ENCODE measurements around the gene MAGOH.

The MAGOH gene

DNA sequence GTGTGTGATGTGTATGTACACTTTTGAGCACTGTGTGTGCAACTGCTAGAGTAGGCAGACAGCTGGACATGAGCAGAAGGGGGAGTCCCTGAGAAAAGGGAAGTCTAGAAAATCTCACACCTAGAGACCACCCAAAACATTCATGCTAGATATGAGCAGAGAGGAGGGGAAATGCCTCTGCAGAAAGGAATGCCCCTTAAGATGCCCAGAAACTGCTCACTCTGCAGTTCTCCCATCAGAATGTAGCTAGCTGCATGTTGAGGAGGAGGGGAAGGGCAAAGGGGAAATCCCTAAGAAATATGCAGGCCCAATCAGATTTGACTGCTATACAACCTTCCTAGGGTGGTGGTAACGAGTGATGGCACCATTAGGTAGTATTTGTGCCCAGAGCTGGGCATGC lies 31.8 kb upstream of the MAGOH start:
- no peak for DNase-seq

DNA sequence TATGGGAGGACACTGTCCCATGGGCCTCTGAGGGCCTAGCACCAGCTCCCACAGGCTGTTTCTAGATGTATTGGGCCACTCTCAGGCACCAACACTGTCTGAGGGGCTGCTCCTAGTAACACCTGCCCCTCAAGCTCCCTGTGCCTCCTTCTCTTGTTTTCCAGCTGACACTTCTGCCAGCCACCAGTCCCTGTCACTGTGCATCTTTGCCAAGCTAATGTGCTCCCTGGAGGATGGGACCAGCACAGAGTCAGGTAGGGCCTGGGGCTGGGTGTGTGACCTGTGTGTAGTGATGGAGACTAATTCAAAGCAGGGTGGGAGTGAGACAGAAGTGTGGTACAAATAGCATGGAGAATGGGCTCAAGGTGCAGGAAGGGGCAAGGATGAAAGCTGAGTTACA lies 29.4 kb upstream of the MAGOH start:
- no peak for DNase-seq

DNA sequence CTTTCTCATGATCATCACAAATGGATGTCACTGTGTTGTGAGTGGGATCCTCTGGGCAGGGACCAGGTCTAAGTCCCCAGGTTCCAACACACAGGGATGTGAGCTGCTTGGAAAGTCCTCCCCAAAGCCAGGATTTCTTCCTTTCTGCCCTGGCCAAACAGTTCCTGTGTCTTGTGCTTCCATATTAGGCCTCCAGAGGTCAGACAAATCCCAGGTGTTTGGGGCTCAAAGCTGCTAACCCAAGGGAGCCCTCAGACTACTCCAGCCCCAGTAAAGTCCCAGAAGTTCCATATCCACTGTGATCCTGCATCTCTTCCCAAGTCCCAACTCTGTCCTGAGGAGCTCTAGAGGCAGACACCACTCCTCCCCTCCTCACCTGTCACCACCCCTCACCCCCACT lies 27.7 kb upstream of the MAGOH start:
- no peak for DNase-seq

DNA sequence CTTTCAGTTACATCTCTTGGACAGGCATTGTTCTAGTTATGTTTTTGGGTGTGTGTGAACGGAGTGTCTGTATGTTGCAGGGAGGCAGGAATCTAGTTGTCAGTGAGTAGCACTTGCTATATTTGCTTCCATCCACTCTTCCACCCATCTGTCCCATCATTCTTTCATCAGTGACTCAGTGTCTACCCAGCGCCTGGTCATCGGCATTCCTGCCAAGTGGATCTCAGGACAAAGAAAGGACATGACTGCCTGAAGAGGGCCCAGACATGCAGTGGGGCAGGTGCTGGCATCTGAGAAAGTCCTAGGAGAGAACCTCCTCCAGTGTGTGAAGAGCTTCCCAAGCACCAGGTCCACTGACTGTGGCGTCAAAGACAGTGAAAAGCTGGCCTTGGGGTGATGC lies 27.3 kb upstream of the MAGOH start:
- DNase-seq, result no peak

DNA sequence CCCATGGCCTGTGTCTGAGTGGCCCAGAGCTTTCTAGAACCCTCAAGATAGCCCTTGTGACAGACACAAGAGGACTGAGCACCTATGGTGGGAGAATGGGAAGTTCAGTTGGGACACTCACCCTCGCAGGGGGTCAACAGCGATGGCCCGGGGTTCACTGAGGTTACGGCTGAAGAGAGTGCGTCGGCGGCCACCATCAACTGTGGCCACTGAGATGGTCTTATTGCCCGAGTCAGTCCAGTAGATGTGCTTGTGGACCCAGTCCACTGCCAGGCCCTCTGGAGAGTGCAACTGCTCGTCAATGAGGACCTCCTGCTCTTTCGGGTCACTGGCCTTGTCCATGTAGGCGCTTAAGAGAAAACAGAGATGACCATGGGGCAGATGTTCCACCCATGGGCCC lies 25.7 kb upstream of the MAGOH start:
- DNase-seq, result no peak

DNA sequence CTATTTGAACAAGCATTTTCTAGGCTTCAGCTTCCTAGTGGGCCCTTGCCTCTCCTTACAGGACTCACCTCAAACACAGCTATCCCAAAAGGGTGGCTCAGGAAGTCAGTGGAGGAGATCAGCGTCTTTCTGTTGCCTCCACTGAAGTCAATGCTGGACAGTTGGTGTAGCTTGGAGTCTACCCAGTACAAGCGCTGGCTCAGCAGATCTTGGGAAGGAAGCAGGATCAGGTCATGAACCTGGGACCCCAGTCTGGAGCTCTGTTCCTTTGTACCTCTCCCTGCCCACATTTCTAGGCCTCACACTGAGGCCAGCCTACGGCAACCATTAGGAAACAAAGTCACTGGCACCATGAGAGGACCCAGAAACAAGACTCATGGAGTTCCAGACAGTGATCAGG lies 23.7 kb upstream of the MAGOH start:
- no peak for DNase-seq

DNA sequence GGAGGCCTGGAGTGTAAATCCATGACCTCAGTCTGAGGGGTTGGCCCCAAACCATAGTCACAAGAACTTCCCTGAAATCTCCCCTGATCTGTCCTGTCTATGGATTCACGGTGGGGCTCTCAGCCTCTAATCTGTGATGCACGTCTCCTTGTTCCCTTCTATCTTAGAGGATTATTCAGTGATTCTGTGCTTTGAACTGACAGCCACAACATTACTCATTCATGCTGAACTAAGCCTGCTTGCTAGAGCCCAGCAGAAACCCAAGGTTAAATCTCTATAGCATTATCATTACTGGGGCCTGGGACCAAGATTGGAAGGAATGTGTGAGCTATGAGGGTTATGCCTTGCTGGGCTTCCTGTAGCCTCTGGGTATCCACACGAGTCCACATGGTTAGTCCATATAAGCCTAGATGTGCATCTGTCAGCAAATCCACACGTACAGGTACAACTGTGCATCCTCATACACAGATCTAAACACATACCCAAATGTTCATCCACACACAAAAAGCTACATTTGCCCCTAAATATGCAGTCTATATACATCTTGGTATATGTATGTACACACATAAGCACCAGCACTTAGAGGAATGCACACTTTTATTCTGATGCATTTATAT lies 22.4 kb upstream of the MAGOH start:
- no peak for DNase-seq

DNA sequence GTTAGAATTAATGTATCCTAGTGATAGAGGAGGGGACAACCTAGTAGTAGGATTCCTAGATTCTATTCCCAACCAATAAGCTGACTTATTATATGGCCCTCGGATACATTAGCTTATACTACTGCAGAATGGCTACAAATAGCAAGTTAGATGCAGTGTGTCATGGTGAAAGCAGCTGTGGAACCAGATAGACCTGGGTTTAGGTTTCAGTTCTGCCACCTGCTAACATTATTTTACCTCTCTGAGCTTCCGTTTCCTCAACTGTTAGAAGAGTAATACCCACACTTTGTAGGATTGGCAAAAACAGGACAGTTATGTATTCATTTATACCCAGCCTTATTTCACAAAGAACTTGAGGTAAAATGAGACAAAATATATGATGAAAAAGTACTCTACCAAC lies 21.6 kb upstream of the MAGOH start:
- DNase-seq, result no peak

DNA sequence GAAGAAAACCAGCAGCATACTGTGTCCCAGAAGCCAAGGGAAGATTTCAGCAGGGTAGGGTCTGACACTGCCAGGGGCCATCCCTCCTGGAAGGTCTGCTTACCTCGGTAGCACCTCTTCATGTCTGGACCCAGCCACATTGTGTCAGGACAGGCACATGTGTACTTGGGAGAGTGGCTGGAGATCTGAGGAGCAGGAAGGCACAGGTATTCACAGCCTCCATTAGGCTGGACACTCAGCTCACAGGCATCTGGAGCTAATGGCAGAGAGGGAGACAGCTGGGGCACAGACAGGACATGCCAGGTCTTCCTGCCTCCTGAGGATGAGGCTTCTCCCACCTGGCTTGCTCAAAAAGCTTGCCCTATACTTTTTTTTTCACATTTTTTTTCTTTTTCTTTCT lies 19.9 kb upstream of the MAGOH start:
- DNase-seq, result no peak

DNA sequence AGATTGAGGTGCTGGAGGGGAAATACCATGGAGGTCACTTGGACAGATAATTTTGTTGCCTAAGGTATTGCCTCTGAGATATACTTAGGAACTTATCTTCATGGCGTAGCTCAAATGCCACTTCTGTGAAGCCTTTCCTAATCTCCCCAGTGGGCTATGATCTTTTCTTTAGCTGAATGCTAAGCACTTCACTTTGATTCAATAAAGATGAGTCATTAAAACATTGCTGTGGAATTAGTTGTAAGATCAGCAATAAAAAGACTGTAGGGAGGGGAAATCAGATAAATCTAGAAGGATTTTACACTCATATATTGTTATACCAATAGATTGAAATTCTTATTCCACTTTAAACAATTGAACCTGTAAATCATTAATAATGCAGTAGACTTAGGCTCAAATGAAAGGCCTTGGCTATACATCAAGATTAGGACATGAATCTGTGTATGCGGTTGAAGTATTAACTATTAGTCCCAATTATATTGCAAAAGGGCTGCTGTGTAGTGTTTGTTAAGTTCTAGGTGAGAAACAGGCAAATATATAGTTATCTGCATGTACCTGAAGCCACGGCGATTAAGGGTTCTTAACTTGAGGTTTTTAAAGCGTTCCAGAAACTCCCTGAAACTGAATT lies 19.2 kb upstream of the MAGOH start:
- no peak for DNase-seq

DNA sequence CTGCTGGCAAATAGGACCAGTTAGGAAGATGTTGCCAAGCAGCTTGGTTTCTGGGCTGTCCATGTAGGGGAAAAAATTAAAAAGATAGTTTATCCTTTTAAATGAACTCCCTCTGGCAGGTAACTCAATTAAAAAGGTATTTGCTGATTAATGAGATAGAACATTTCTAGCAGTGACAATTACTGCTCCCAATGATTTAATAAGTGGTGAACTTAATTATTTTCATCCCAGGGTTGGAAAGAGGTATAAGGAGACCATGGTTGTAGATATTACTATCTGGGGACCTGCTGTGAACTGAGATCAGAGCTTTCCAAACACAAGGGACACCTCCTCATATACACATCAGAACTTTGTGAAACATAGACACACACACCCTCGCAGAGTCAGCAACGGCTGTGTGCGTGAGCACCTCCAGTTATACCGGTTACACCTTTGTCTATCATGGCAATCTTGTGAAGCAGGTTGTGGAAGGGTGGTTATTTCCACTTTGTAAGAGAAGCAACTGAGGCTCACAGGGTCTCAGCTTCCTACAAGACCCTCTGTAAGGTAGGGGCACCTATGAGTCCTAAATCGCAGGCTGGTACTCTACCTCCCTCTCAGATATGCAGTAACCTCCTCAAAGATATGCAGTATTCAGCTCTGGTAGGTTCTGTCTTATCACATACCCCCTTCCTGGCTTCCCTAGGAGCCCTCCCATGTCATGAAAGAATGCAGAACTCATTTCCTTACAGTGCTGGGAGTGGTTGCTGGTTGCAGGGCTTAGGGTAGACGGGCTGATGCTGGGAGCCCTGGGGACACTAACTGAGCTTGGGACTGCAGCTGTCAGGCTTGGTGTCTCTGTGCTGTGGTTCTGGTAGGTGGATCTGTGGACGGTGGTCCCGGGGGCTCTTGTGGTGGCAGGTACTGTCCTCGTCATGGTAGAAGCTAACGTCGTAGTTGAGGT lies 18.5 kb upstream of the MAGOH start:
- DNase-seq, result no peak

DNA sequence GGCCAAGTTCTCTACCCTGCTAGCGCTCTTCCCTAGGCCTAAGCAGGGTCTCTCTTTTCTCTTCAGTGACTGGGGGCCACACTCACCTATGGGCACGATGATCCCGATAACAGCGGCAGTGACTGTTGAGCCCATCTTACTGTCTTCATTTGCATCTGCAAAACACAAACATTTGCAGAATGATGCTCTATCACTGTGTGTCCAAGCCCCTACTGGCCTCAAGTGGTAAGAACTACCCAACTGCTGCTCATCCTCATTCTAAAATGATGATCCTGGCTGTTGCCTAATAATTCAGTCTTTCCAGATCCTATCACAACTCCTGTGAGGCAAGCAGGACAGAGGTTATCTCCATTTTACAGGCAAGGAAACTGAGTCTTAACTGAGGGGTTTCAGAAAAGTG lies 16.7 kb upstream of the MAGOH start:
- no peak for DNase-seq

DNA sequence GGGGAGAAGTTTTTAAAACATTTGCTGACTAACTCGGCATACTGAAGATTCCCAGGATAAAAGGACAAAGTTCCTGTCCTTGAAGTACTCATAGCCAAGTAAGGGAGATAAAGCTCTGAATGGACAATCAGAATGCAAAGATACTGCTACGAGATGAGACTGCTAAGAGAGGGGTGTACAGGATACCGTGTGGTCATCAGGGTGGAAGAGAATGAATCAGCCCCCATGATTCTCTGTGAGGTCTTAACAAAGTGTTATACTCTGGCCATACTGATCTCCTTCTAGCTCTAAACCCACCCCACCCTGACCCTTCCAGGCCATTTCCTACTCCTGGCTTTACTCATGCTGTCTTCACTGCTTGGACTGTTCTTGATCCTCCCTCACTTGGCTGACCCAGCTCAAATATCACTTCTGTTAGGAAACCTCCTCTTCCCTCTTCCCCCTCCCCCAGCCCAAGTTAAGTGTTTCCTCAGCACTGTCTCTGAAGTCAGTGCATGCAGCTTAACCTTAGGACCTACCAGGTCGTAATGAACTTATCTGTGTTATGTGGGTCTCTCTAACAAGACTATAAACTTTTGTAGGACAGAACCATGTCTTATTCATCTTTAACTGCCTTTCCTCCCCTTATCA lies 15.8 kb upstream of the MAGOH start:
- no peak for DNase-seq

DNA sequence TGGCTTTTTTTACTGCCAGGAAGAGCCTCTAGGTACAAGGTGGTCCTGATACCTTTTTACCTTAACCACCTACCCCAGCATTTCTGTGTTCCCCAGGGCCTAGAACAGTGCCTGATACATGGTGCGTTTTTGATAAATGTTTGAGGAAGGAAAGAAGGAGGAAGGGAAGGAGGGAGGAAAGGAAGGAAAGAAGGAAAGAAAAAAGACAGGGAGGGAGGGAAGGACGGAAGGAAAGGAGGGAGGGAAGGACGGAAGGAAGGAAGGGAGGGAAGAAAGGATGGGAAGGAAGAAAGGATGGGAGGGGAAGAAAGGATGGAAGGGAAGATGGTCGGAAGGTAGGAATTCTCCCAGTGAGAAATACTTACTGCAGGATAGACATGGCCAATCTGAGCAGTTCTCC lies 12.0 kb upstream of the MAGOH start:
- DNase-seq, result no peak

DNA sequence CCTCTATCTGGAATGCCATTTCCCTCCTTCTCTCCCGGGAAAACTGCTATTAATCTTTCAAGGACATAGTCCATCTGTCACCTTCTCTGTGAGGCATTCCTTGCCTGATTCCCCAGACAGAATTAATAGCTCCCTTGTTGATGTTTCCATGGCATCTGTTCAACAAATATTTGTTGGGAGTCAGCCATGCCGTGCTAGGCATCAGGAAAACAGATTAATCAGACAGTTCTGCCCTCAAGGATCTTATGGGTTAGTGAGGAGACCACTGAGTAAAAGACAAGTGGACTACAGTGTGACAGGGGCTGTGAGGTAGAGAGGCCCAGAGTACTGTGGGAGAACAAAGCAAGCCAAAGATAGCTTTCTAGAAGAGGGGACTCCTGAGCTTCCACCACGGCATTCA lies 11.4 kb upstream of the MAGOH start:
- no peak for DNase-seq

DNA sequence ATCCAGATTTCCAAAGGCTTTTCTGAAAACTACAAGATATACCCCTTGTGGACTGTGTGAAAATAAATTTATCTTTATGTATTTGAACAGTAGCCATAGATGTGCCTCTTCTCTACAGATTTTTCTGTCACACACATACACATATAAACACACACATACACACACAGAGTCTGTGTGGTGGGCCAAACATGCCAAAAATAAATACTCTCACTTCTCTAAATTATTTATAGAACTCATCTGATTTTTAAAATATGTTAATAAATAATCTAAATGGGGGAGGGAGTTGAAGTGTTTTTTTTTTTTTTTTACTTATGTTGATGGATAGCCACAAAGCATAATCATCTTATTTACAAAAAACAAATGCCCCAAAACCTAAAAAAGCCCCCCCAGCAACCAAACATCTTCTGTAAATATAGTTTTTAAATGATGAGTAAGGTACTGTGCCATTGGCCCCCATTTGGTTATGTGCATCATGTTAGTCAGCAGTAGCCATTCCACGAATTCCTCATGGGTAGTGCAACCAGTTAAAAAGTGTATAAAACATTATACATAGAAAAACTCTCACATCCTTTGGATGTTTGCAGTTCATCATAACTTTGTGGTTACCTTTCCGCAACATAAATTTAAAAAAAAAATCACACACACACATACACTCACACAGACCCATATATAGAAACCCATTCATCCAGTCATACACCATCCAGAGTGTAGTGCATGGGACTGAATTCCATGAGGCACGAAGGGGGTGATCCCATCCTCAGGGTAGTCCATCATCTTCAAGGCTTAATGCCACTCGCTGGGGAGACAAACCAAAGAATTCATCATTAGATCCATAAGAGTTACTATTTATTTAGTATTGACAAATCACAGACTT lies 8.2 kb upstream of the MAGOH start:
- no peak for DNase-seq

DNA sequence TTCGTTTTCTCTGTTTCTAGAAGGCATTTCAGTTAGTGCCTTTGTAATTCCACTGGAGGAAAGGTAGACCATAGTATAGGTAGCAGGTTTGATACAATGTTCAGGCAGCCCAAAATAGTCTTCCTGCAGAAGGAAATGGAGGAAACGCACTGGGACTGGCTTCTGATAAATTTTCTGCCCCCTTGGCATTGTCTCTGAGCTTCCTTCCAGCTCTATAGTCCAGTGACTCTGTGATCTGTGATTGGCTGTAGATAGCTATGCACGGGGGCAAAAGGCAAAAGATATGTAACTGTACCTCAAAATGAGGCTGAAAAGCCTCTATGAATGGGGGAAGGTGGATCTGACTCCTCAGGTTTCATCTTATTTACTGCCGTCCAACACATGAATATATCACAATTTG lies 5.8 kb upstream of the MAGOH start:
- DNase-seq, result no peak

DNA sequence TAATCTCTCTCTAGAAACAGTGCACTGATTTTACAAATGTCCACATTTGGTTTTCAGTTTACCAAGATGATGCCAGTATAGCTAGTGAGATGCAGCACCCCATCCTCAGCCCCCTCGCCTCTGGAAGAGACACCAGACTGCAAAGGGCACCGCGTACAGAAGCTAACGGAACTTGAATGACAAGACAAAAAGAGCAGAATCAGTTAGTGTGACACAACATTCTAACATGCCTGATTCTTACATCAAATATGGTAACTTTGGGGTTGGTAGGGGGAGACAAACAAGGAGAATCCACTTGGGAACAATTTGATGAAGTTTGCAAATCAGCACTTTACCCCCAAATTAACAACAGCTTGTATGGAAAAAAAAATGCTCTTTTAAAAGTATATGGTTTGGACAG lies 4.1 kb upstream of the MAGOH start:
- no peak for DNase-seq

DNA sequence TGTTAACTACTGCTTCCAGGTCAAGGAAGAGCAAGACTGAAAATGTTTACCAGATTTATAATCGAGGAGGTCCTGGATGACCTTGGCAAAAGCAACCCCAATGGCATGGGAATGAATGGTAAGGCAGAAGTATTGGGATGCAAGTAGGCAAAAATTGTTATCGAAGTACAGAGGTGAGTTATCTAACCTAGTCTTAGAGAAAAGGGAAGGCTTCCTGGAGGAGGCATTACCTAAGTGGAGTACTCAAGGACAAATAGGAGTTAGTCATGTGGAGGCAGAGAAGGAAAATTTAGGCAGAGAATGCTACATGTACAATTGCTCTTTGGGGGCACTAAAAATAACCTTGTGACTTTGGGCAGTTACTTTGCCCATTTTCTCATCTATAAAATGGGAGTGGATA lies 3.5 kb upstream of the MAGOH start:
- DNase-seq, result no peak

DNA sequence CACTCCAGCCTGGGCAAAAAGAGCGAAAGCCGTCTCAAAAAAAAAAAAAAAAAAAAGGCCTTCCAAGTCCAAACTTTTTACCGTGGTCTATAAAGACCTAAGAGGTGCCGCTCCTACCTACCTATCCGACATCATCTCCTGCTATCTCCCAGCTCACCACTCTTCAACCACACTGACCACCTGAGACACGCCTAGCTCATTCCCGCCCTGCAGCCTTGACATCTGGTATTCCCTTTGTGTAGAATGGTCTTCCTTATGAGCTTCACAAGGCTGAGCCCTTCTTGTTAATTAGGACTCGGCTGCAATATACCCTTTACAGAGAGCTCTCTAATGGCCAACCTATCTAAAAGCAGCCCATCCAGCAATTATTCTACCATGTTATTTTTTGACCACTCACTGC lies 680 bp downstream of the MAGOH start:
- DNase-seq, result no peak

DNA sequence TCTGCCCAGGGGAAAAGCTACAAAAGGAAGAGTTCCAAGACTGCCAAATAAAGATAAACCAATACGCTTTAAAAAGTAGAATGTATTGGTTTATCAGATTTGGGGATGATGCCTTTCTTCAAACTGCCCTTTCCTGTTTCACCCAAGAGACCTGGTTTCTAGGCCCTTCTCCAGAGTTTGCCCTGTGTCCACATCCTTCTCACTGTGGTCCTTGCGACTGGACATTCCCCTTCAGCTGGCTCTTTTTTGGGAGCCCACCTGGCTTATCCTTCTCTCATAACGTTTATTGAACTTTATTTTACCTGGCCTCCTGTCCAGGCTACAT lies 17.4 kb downstream of the MAGOH start:
- no peak for DNase-seq

DNA sequence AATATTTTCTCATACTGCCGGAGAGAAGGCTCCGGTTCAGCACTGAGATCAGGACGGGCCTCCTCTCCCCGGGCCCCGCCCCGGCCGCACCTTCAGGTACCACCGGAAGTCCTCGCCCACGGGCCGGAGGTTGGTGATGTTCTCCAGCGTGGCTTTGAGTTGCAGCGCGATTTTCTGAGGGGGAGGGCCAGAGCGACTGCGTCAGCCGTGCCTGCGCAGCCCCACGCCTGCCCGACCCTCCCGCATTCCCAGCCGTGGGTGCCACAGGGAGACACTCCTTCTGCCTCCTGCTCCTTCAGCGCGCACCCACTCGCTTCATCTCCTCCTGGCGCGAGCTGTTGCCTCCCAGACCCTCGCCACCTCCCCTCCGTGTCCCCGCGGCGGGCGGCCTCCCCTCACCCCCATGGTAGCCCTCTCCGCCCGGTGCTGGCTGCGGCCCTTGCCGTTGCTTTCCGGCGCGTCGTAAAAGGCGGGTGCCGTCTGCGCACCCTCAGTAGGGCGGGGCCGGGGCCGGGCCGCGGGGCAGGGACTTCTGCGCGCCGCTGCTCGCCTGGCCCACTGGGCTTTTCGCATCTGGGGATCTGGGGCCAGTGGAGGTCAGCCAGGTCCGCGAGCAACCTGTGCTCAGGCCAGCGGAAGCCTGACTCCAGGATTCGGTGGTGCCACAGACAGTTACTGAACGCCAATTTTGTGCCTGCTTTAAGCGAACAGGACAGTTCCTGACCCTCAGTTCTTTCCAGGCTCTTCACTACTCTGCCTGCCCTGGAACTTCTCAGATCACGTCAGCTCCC lies 18.0 kb downstream of the MAGOH start, which contains the start of gene CZIB:
TSS of gene CZIB (minus strand) at position 464 of the 791 bp plus-strand sequence. CDS start at position 405, 59 bp downstream.
- DNase-seq, result peak; percentile 95
